Chondrocyte (in vitro differentiated cells): Measurements from ENCODE around the gene WWOX. TPM values are rescaled to one million over a fixed set of nuclear protein-coding genes. Genes with fewer than 3 reads are reported as not detected.

ENCODE experiments used
- DNase-seq: peaks from one replicate; pipeline ENCODE4 v3.0.0; 2021; ENCODE audit warnings: mixed read lengths, low spot score
- H3K27ac Mint-ChIP-seq: one replicate; pipeline ENCODE4 v1.8.0; 2021; ENCODE audit warnings: mild to moderate bottlenecking, moderate library complexity, mixed read lengths; ENCODE audit not compliant: unreplicated experiment
- H3K27me3 Mint-ChIP-seq: 2 replicates; pipeline ENCODE4 v1.8.0; 2021; ENCODE audit warnings: low read depth, mixed read lengths
- H3K36me3 Mint-ChIP-seq: 2 replicates; pipeline ENCODE4 v1.8.0; 2021; ENCODE audit warnings: low read depth, mixed read lengths
- H3K4me1 Mint-ChIP-seq: 2 replicates; pipeline ENCODE4 v1.8.0; 2021; ENCODE audit warnings: low read depth, mild to moderate bottlenecking, mixed read lengths
- H3K4me3 Mint-ChIP-seq: one replicate; pipeline ENCODE4 v1.8.0; 2021; ENCODE audit warnings: mild to moderate bottlenecking, moderate library complexity, mixed read lengths; ENCODE audit not compliant: unreplicated experiment
- H3K9me3 Mint-ChIP-seq: 2 replicates; pipeline ENCODE4 v1.8.0; 2021; ENCODE audit warnings: low read depth, mixed read lengths
- total RNA-seq: library from RNA; stranded (reverse); gene quantifications from 3 replicates; pipeline ENCODE4 v1.2.1, GENCODE V29; 2021
- TF ChIP-seq, protein P1 (sequence below): fragments of 200-600 bp; sonication (generic); IDR thresholded peaks from 2 replicates; pipeline ENCODE4 v1.5.0; 2021; ENCODE audit warnings: antibody characterized with exemption, mild to moderate bottlenecking, moderate library complexity

Gene WWOX
- total RNA-seq, 1 donor from 2014 or later = 12.1 TPM

DNA sequence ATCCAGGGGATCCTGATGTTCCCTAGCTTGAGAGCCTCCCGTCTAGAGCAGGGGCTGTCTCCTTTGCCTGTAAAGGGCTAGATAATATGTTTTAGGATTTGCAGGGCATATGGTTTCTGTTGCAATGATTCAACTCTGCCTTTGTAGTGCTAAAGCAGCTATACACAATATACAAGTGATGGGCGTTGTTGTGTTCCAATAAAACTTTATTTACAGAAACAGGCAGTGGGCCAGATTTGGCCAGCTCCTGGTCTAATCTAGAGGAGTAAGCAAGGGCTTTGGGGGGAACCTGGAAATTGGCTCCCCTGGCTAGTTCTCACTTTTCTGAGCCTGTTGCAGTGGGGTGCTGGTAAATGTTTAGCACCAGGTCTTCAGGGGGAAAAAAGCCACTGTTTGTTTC, 13.8 kb downstream of the WWOX start:
- DNase-seq = no peak
- H3K4me1 Mint-ChIP-seq = no peaks in the 10 kb centered on the region
- H3K27ac Mint-ChIP-seq = no peak overlapping the region
- H3K36me3 Mint-ChIP-seq = peaks cover 13% of the 10 kb centered on the region
- TF ChIP-seq, protein P1, sequence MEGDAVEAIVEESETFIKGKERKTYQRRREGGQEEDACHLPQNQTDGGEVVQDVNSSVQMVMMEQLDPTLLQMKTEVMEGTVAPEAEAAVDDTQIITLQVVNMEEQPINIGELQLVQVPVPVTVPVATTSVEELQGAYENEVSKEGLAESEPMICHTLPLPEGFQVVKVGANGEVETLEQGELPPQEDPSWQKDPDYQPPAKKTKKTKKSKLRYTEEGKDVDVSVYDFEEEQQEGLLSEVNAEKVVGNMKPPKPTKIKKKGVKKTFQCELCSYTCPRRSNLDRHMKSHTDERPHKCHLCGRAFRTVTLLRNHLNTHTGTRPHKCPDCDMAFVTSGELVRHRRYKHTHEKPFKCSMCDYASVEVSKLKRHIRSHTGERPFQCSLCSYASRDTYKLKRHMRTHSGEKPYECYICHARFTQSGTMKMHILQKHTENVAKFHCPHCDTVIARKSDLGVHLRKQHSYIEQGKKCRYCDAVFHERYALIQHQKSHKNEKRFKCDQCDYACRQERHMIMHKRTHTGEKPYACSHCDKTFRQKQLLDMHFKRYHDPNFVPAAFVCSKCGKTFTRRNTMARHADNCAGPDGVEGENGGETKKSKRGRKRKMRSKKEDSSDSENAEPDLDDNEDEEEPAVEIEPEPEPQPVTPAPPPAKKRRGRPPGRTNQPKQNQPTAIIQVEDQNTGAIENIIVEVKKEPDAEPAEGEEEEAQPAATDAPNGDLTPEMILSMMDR = no peak
- H3K4me3 Mint-ChIP-seq = no peak overlapping the region
- H3K27me3 Mint-ChIP-seq = no peaks in the 10 kb centered on the region
- H3K9me3 Mint-ChIP-seq = no peaks in the 10 kb centered on the region

DNA sequence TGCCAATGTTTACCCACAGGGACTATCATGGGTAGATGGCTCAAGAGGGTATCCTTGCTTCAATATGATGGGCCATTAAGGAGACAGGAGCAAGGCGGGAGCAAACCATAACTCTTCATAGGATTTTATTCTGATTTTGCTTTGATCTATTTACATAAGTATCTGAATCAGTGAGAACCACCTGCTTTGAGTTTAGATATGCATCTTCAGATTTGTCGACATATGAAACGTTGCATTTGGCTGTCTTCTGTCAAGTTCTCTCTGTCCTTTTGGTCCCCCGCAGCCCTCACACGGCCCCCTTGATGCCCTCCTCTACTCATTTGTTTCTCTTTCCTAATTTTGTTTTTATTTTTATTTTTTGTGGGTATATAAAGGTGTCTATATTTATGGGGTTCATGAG, 16.2 kb downstream of the WWOX start:
- TF ChIP-seq, protein P1 = no peak
- no peaks in the 10 kb centered on the region for H3K27me3 Mint-ChIP-seq
- no peak overlapping the region for H3K27ac Mint-ChIP-seq
- H3K4me1 Mint-ChIP-seq = no peaks in the 10 kb centered on the region
- peaks cover 11% of the 10 kb centered on the region for H3K36me3 Mint-ChIP-seq
- no peak overlapping the region for H3K4me3 Mint-ChIP-seq
- H3K9me3 Mint-ChIP-seq = no peaks in the 10 kb centered on the region
- no peak for DNase-seq

DNA sequence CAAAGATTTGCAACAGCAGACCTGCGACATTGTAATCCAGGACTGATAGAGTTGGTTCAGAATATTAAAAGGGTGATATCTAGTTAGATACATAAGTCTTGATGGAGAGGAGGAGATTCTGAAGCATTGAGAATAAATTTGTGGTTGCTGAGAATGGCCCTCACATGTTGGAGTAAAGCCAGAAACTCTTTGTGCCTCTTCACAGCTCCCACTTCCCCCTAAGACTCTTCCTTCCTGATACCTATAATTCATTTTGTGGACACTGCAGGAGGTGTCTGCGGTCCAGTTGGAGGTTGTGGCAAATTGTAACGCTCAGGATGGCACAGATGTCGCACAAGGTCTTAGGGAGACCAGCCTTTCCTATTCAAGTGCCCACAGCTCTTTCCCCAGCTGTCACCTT, 17.5 kb downstream of the WWOX start:
- Mint-ChIP-seq H3K36me3 (peaks cover 12% of the 10 kb centered on the region), H3K9me3 (no peaks in the 10 kb centered on the region), H3K4me1 (no peaks in the 10 kb centered on the region), H3K27ac (no peak overlapping the region), H3K4me3 (no peak overlapping the region), H3K27me3 (no peaks in the 10 kb centered on the region)
- no peak for DNase-seq
- TF ChIP-seq, protein P1 = no peak

DNA sequence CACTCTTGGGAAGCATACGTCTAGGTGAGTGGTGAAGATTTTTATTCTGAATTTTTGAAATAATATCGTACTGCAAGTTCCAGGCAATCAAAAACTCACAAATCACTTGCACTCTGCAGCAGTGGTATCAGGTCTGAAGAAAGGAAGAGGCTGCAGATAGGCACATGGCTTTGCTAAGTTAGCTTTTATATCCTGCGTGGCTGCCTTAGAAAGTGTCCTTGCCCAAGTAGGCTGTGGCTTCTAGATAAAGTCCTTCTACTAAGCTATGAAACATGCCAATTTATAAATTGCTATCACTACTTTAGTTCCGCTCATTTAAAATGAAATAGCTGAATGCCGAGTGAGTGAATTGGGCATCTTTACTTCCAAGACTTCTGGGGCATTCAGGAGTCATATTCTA, 17.9 kb downstream of the WWOX start:
- H3K4me3 Mint-ChIP-seq = no peak overlapping the region
- H3K36me3 Mint-ChIP-seq = peaks cover 11% of the 10 kb centered on the region
- H3K4me1 Mint-ChIP-seq = no peaks in the 10 kb centered on the region
- no peak overlapping the region for H3K27ac Mint-ChIP-seq
- H3K9me3 Mint-ChIP-seq = no peaks in the 10 kb centered on the region
- no peaks in the 10 kb centered on the region for H3K27me3 Mint-ChIP-seq
- TF ChIP-seq, protein P1 = no peak
- no peak for DNase-seq

DNA sequence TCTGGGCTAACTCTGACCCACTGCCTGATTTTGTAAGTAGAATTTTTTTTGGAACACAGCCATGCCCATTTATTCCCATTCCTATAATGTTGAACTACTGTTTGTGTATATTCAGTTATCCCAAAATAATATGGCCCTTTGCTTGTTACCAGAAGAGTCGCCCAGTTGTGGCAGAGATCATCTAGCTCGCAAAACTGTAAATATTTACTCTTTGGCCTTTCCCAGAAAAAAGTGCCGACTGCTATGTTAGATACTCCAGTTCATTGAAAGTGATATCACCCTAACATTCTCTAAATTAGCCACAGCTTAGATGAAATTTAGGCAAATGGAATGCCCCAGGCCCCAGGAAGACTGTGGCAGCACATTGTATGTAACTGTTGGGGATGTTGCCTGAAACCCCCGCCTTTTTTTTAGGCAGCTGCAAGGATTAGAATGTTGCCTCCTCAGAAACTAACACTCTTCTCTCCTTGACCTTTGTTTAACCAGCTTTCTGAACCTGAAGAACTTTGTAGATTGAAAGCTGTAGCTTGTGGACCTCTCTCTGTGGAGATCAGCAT, 19.1 kb downstream of the WWOX start:
- Mint-ChIP-seq H3K9me3 (no peaks in the 10 kb centered on the region), H3K4me1 (peaks cover 5% of the 10 kb centered on the region), H3K27ac (no peak overlapping the region), H3K4me3 (no peak overlapping the region), H3K36me3 (peaks cover 11% of the 10 kb centered on the region), H3K27me3 (no peaks in the 10 kb centered on the region)
- no peak for DNase-seq
- TF ChIP-seq, protein P1 = no peak
